ENCODE data around the gene ACSL3. TPM values are rescaled to one million over a fixed set of nuclear protein-coding genes. Genes with fewer than 3 reads are reported as not detected.

The ACSL3 gene
- polyA plus RNA-seq, 10 donors, result 34.3 to 50.1 (median 44.9) TPM

DNA sequence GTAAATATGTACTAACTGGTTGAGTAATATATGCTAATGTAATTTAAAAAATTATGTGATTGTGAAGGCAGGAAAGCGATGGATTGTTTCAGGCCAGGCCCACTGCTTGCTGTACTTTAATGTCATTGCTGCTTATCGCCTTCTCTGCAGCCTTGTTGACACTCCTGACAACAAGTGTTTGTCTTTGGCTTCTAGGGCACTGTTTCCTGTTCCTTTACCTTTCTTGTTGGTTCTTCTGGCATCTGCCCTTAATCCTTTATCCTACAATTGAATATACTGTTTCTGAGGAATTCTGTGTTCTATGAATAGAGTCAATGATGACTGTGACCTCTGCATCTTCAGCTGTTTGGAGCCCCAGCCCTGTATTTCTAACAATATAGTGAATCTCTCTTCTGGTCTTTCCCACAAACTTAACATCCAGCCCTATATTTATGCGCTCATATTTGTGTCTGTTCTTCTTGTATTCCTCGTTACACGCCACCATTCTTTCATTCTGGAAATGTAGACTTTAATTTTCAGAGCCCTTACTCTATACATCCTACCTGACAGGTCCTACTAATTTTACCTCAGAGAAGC is 17.6 kb downstream of the ACSL3 start:
- DNase-seq, result no peak

DNA sequence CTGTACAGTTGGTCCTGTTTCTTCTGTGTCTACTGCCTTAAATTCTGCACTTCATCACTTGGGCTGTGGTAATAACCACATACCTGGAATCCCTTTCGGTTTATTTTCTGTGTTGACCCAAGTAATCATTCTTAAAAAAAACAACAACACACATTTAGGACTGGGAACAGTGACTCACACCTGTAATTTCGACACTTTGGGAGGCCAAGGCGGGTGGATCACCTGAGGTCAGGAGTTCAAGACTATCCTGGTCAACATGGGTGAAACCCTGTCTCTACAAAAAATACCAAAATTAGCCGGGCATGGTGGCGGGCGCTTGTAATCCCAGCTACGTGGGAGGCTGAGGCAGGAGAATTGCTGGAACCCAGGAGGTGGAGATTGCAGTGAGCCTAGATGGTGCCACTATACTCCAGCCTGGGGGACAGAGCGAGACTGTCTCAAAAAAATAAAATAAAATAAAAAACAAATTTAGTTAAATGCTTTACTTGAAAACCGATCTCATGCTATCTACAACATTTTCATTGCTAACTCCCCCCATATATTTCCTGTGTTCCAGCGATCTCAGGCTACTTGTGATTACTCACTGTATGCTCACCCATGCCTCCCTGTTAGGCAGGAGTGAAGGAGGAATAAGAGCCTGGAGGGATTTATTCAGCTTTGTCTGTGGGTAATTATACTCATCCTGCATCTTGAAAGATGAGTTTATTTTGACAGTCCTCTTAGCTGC is 18.2 kb downstream of the ACSL3 start:
- DNase-seq, result peak in 1 of 3 donors; percentile 26

DNA sequence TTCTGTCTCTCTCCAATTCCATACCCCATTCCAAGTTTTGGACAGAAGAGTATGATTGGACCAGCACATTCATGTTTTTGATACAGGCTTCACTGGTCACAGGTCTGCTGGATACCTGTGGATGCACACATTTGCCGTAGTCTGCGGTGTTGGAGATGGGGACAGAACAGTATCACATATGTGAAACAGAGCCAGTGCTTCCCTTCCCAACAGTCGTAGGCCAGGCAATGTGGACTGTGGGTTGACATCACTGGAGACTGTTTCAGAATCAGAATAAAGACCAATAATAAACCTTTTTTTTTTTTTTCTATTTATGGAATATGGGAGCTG is 18.7 kb downstream of the ACSL3 start:
- DNase-seq, result no peak

DNA sequence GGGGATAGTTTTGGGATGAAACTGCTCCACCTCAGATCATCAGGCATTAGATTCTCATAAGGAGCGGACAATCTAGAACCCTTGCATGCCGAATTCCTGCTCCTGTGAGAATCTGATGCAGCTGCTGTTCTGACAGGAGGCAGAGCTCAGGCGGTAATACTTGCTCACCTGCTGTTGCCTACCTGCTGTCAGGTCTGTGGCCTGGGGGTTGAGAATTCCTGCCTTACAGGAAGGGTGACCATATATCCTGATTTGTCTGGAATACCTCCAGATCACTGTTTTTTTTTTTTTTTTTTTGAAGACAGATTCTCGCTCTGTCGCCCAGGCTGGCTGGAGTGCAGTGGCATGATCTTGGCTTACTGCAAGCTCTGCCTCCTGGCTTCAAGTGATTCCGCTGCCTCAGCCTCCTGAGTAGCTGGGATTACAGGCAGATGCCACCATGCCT is 21.7 kb downstream of the ACSL3 start:
- DNase-seq, result no peak

DNA sequence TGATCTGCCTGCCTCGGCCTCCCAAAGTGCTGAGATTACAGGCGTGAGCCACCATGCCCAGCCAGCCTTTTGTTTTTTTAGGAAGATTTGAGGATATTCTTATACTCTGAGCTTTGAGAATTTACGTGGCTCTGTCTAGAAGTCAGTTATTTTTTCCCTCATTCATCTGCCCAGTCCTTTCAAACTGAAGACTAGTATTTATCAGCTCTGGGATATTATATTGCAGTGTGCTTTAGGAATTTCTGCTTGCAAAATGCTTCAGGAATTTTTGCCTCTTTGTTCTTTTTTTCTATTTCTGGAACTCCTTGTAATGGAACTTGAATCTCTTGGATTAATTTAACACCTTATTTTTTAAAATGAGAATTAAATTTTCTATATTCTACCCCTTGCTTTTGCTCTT is 22.6 kb downstream of the ACSL3 start:
- peak in 1 of 3 donors; percentile 25 for DNase-seq

DNA sequence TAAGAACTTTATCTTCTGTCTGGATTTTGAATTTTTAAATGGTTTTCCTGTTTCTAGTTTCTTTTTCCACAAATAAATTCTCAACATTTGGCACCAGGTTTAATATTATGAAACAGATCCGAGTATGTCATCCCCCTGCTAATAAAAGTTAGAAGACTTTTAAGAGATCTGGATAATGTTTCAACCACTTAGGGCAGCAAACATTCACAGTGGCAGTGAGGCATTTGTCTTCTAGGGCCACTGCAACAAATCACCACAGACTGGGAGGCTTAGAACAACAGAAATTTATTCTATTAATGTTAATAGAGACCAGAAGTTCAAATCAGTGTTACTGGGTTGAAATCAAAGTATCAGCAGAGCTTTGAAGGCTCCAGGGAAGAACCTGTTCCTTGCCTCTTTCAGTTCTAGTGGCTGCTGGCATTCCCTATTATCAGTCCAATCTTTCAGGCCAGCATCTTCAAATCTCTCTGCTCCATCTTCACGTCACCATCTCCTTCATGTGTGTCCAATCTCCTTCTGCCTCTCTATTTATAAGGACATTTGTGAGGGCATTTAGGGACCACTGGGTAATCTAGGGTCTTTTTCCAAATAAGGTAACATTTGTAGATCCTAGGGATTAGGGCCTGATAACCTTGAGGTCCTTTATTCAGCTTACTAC is 23.4 kb downstream of the ACSL3 start:
- DNase-seq, result peak in 1 of 3 donors; percentile 17

DNA sequence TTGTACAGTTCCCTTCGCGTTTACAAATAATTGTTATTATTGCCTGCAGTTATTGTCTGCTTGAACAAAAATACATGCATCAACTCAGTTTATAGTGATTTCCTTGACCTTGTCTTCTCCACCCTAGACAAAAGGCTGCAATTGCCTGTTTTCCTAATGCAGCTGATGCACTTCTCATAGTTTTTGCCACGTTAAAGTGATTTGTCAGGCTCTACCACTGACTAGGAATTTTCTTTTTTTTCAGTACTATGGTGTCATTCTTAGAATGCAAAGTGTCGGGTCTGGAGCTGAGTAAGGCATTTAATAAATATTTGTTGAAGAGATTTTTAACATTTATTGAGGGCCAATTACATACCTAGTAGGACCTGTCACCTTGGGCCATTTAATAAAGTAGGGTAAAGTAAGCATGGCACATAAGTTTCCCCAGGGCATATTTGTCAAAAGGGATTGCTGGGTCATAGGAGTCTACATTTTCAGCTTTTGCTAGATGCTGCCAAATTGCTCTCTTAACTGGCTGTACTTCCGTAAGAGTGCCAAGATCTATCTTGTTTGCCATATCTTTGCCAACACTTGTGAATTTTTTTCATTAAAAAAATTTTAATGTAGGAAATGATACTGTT is 24.1 kb downstream of the ACSL3 start:
- DNase-seq, result no peak

DNA sequence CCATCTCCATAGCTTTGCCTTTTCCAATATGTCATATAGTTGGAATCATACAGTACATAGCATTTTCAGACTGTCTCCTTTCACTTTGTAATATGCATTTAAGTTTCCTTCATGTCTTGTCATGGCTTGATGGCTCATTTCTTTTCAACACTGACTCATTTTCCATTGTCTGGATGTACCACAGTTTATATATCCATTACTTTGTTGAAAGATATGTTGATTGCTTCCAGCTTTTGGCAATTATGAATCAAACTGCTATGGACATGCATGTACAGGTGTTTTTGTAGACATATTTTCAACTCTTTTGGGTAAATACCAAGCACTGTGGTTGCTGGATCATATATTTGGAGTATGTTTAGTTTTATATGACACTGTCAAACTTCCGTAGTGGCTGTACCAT is 26.3 kb downstream of the ACSL3 start:
- DNase-seq, result no peak

DNA sequence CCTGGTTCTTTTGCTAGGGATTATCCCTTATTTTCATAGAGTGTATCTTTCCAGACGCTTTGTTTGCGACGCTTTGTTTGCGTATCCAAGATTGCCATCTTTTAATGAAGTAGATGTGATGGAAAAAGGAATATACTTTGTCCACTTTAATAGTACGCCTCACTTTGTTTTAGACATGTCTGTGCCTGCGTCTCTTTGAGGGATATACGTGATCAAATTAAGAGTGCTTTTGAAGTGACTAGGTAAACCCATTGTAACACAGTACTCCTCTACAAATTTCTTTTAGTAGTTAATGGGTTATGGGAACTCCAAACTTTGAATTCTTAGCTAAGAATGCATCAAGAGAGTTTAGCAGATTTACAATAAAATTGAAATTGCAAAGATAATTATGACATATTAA is 27.9 kb downstream of the ACSL3 start:
- DNase-seq, result no peak

DNA sequence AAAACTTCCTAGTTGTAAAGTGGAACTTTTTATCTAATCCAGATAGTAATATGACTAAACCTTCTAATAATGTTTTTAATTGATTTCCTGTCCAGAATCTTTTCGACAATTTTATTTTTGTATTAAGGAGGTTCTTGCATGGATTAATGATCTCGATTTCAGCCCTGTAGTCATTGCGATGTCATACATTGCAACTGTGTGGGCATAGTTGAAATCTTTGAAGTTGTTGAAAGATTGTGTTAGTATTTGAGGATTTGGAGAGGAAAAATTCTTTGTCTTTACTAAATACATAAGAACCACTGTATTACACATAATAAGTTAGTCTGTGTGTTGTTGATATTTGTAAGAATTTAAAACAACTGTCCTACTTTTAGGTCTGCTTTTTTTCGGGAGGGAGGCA is 31.1 kb downstream of the ACSL3 start:
- no peak for DNase-seq

DNA sequence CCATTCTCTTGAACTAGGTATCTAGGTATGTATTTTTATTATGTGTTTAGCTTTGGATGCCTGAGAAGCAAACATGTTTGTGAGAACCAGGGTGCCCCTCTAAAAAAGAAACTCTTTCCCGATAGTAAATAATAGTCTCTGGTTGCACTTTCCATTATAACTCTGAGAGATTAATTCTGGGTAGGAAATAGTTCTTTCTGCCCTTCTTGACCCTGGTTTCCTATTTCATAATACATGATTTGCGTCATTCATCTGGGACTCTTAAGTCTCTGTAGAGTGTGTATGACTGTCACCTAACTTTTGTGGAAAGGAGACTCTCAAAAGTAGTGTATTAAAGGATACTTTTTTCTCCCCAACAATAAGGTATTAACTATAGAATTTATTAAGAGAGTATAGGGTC is 31.5 kb downstream of the ACSL3 start:
- no peak for DNase-seq

DNA sequence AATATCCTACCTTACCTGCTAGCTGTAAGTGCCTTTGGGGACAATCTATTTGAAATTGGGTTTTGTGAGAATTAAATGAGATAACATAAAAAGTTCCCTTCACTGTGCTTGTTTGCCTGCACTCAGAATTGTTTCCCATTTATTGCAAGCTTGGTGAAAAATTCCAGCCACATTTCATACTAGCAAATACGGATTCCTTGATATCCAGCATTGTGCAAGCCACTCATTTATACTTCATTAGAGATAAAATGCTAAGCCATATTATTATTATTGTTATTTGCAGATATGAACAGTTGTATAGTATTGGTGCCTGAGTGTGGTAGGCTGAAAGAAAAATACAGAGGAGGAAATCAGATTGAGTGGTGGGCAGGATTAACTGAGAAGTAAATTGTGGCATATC is 31.9 kb downstream of the ACSL3 start:
- no peak for DNase-seq

DNA sequence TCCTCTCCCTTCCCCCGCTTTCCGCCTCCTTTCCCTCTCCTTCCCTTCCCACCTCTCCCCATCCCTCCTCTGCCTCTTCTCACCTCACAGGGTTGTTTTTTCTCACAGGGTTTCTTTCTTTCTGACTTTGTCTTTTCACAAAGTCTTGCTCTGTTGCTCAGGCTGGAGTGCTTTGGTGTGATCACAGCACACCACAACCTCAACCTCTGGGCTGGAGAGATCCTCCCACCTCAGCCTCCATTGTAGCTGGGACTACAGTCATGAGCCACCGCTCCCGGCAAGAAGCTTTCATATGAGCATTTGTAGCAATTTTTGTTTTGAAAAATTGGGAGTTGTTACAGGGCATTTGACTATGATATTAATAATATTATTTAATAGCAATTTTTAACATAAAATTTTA is 32.9 kb downstream of the ACSL3 start:
- no peak for DNase-seq

DNA sequence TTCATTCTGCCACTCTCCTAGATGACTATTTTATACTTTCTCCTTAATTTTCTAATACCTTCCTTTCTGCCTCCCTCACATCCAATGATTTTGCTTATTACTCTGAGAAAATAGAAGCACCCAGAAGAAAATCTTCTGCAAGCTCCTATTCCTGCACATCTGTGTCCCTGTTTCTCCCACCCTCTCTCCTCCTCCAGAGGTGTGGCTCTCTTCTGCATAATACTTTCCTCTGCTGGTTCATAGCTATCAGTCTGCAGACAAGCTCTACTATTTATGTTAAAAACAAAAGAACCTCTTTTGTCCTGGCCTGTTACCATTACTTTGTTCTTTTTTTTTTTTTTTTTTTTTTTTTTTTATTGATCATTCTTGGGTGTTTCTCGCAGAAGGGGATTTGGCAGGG is 34.3 kb downstream of the ACSL3 start:
- DNase-seq, result peak in 1 of 3 donors; percentile 24

DNA sequence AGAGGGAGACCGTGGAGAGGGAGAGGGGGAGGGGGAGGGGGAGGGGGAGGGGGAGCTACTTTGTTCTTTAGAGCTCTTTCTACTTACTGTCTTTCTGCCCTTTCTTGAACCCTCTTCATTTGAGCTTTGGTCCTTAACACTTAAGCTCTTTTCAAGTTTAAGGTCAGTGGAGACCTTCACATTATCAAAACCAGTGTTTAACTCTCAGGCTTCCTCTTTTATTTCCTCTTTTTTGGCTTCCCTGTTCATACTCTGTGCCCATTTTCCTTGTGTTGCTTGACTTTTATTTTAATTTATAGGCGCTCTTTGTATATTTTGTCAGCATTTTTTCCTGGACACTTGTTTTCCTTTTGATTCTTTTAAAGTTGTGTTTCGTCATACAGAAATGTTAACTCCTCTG is 37.1 kb downstream of the ACSL3 start:
- no peak for DNase-seq

DNA sequence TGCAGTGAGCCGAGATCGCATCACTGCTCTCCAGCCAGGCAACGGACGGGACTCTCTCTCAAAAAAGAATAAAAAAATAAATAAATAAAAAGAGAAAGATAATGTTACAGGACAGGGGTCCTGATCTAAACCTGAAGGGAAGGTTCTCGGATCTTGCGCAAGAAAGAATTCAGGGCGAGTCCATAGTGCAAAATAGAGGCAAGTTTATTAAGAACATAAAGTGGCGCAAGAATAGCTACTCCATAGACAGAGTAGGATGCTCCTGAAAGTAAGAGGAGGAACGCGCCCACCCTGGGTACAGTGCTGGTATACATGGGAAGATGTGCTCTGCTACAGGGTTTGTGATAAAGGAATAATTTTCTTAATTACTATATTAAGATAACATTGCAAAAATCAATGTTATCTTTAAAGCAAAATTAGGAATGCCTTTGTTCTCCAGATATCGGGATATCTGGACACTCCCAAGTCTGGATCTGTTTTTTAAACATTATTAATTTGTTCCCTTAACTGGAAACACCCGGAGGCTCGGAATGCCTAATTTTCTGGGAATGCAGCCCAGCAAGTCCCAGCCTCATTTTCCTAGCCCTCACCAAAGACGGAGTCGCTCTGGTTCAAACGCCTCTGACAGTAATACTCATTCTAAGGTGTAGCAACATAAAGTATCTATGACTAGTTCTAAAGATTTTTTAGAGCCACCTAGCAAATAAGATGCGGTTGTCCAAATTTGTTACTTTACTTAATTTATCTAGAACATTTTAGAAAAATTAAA is 38.8 kb downstream of the ACSL3 start:
- DNase-seq, result no peak

DNA sequence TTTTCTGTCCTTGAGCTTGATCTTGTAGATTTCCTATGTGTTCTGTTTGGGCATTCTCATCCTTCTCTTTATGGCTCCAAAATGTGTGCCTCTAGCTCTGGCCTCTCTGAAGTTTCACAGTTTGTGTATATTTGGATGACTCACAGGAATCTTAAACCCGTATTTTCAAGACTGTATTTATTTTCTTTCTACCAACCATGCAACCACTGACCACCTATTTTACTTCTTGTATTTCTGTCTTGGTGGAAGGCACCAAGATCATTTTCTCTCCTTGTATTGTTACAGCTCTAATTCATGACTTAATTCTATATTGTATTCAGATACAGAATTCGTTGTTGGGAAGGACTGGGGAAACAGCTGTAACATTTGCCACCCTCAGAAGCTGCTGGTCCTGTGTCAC is 39.5 kb downstream of the ACSL3 start:
- DNase-seq, result no peak

DNA sequence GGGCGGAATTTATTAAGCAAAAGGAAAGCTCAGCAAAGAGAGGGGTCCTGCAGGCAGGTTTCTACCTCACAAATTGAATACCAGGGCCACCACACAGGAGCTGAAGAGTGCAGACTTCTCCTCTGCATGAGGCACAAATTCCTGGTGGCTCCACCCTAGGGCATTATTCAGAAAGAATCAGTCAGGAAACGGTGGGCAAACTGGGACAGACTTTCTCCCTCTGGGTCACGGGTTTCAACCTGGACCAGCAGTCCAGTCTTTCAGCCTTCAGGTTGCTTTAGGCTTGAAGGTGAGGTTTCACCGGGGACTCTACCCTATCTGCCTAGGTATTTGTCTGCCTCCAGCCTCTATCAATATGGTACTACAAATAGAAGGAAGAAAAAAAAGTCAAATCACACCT is 41.8 kb downstream of the ACSL3 start:
- DNase-seq, result no peak

DNA sequence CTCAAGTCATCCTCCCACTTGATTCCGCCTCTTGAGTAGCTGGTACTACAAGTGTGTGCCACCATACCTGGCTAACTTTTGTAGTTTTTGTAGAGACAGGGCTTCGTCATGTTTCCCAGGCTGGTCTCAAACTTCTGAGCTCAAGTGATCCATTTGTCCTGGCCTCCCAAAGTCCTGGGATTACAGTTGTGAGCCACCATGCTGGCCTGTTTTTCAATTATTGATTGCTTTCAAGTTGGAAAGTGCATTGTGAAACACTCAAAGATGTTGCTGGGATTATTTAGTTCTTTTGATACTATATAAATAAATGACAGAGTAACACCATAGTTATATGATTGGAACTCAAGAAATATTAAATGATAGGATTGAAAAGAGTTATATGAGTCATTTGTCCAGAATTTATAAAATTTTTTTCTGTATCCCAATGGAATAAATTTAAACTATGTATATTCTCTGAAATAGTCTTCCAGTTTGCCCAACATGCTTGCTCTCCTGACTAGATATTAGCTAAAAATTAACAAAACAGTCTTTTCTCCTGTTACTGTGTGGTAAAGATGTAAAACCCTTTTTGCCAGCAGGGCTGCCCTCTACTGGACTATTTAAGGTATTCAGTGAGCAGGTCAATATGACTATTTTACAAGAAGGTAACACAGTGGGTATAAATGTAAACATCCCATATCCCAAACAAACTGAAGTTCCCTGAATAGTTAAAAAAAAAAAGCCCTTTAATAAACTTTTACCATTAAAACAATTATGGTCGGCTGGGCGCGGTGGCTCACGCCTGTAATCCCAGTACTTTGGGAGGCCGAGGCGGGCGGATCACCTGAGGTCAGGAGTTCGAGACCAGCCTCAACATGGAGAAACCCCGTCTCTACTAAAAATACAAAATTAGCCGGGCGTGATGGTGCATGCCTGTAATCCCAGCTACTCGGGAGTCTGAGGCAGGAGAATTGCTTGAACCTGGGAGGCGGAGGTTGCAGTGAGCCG is 42.7 kb downstream of the ACSL3 start:
- peak; percentile 35 to 62 (median 51) for DNase-seq

DNA sequence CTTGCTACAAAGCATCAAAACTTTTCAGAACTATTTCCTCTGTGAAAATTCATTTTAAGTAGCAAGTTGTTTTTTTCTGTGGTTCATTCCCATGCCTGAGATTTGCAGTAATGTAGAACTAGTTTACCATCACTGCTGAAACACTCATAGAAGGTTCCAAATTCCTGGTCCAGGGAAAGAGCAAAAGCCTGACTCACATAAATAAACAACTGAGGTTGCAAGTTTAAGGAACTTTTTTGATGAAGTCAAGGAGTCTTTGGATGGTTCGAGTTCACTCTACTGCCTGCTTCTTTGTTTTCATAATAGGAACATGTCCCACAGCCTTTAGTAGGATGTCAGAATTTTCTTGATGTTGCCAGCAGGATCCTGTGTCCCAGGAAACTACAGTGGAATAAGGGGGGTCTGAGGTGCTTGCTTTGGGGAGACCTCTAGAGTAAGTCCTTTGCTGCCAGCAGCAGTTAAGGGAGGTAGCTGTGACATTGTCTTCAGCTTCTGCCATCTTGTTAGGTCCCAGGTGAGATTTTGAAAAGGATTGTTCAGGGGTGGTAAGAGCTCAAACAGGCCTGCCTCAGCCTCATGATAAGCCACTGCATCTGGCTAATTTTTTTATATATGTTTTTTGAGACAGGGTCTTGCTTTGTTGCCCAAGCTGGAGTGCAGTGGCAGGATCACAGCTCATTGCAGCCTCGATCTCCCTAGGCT is 43.9 kb downstream of the ACSL3 start:
- peak in 1 of 3 donors; percentile 51 for DNase-seq

Measured in muscle of back (tissue), 11 donors.